Measurements from ENCODE around the gene BLCAP.

GRCh38 chr20:37500311-37500710, 27.4 kb downstream of the BLCAP start:
- TF ChIP-seq EP300 (IDR thresholded peaks at IDR 0.05) (no peak), CTCF (IDR thresholded peaks at IDR 0.05) (no peak), POLR2A (IDR thresholded peaks at IDR 0.05) (no peak)
